H9 (cell line): ENCODE data around the gene KCNQ2. TPM values are rescaled to one million over a fixed set of nuclear protein-coding genes. Genes with fewer than 3 reads are reported as not detected.
A peak's percentile ranks its signal among the peaks of the same experiment; 100 is the strongest.

Experiments used
- DNase-seq: peaks from one replicate; pipeline ENCODE4 v3.0.0-alpha.2; 2017
- H2AFZ ChIP-seq: one replicate; pipeline ENCODE4 v1.6.1; 2013; ENCODE audit warnings: mild to moderate bottlenecking, low read length, control low read depth, moderate library complexity
- H2AK5ac ChIP-seq: 2 replicates; pipeline ENCODE4 v1.6.1; 2013; ENCODE audit warnings: low read length, control low read depth, mixed read lengths; ENCODE audit not compliant: insufficient read length
- H2BK120ac ChIP-seq: one replicate; pipeline ENCODE4 v1.6.1; 2013; ENCODE audit warnings: low read depth, mild to moderate bottlenecking, low read length, control low read depth, inconsistent platforms; ENCODE audit not compliant: poor library complexity, severe bottlenecking
- H2BK12ac ChIP-seq: 2 replicates; pipeline ENCODE4 v1.6.1; 2013; ENCODE audit warnings: low read length, control low read depth, mixed read lengths, low read depth; ENCODE audit not compliant: insufficient read length
- H2BK15ac ChIP-seq: 2 replicates; pipeline ENCODE4 v1.6.1; 2013; ENCODE audit warnings: low read depth, low read length, control low read depth
- H2BK20ac ChIP-seq: one replicate; pipeline ENCODE4 v1.6.1; 2013; ENCODE audit warnings: low read depth, mild to moderate bottlenecking, low read length, control low read depth, inconsistent platforms; ENCODE audit not compliant: poor library complexity, severe bottlenecking
- H2BK5ac ChIP-seq: 2 replicates; pipeline ENCODE4 v1.6.1; 2013; ENCODE audit warnings: low read length, control low read depth, mixed read lengths; ENCODE audit not compliant: insufficient read length
- H3K14ac ChIP-seq: 2 replicates; pipeline ENCODE4 v1.6.1; 2013; ENCODE audit warnings: low read length, control low read depth; ENCODE audit not compliant: insufficient read depth
- H3K18ac ChIP-seq: 2 replicates; pipeline ENCODE4 v1.6.1; 2013; ENCODE audit warnings: low read depth, mild to moderate bottlenecking, mixed read lengths, low read length, control low read depth; ENCODE audit not compliant: insufficient read length
- H3K23ac ChIP-seq: 2 replicates; pipeline ENCODE4 v1.6.1; 2013; ENCODE audit warnings: low read length, control low read depth, mixed read lengths, low read depth; ENCODE audit not compliant: insufficient read length
- H3K23me2 ChIP-seq: 2 replicates; pipeline ENCODE4 v1.6.1; 2013; ENCODE audit warnings: low read depth, mild to moderate bottlenecking, mixed read lengths, low read length, control low read depth; ENCODE audit not compliant: insufficient read length, poor library complexity, severe bottlenecking
- H3K27ac ChIP-seq: 2 replicates; pipeline ENCODE4 v1.5.1; 2013; ENCODE audit warnings: low read length, control low read depth, mixed read lengths, low read depth; ENCODE audit not compliant: insufficient read length
- H3K27me3 ChIP-seq: 2 replicates; pipeline ENCODE4 v1.6.1; 2013; ENCODE audit warnings: low read length, control low read depth, inconsistent platforms; ENCODE audit not compliant: insufficient read depth
- H3K4ac ChIP-seq: 2 replicates; pipeline ENCODE4 v1.6.1; 2013; ENCODE audit warnings: low read depth, mild to moderate bottlenecking, control low read depth, inconsistent platforms, low read length, moderate library complexity
- H3K4me1 ChIP-seq: 2 replicates; pipeline ENCODE4 v1.6.1; 2013; ENCODE audit warnings: low read length, control low read depth, inconsistent platforms; ENCODE audit not compliant: insufficient read depth
- H3K4me2 ChIP-seq: 2 replicates; pipeline ENCODE4 v1.6.1; 2013; ENCODE audit warnings: low read length, control low read depth, mixed read lengths; ENCODE audit not compliant: insufficient read length, insufficient read depth
- H3K56ac ChIP-seq: 2 replicates; pipeline ENCODE4 v1.6.1; 2013; ENCODE audit warnings: low read depth, mild to moderate bottlenecking, mixed read lengths, low read length, control low read depth; ENCODE audit not compliant: insufficient read length
- H3K79me1 ChIP-seq: 2 replicates; pipeline ENCODE4 v1.6.1; 2013; ENCODE audit warnings: low read depth, mild to moderate bottlenecking, moderate library complexity, low read length, control low read depth, inconsistent platforms; ENCODE audit not compliant: insufficient read depth, poor library complexity, severe bottlenecking
- H3K79me2 ChIP-seq: 2 replicates; pipeline ENCODE4 v1.6.1; 2013; ENCODE audit warnings: low read length, control low read depth, inconsistent platforms; ENCODE audit not compliant: insufficient read depth
- H3K9ac ChIP-seq: 2 replicates; pipeline ENCODE4 v1.6.1; 2013; ENCODE audit warnings: low read length, control low read depth, mixed read lengths; ENCODE audit not compliant: insufficient read length; ENCODE audit errors: extremely low read depth
- H3K9me3 ChIP-seq: one replicate; pipeline ENCODE4 v1.6.1; 2013; ENCODE audit warnings: low read depth, low read length, inconsistent platforms; ENCODE audit not compliant: control insufficient read depth
- H3T11ph ChIP-seq: one replicate; pipeline ENCODE4 v1.6.1; 2013; ENCODE audit warnings: mild to moderate bottlenecking, low read length, control low read depth, inconsistent platforms
- H4K20me1 ChIP-seq: one replicate; pipeline ENCODE4 v1.6.1; 2013; ENCODE audit not compliant: control insufficient read depth, insufficient read length, insufficient read depth
- H4K5ac ChIP-seq: 2 replicates; pipeline ENCODE4 v1.6.1; 2013; ENCODE audit warnings: low read depth, mild to moderate bottlenecking, mixed read lengths, low read length, control low read depth; ENCODE audit not compliant: insufficient read length
- H4K8ac ChIP-seq: replicated peaks from 2 replicates; pipeline ENCODE4 v1.6.1; 2013; ENCODE audit warnings: low read length, control low read depth, mixed read lengths, low read depth; ENCODE audit not compliant: insufficient read length
- H4K91ac ChIP-seq: 2 replicates; pipeline ENCODE4 v1.6.1; 2013; ENCODE audit warnings: low read depth, mild to moderate bottlenecking, moderate library complexity, mixed read lengths, low read length, control low read depth; ENCODE audit not compliant: insufficient read length
- H3K27ac Mint-ChIP-seq, 3 experiments: 2 replicates in 2 of 3; 3 replicates in 1 of 3; pipeline ENCODE4 v1.8.0; 2020 to 2021; ENCODE audit warnings: mixed read lengths in 3 of 3, mild to moderate bottlenecking in 1 of 3, moderate library complexity in 1 of 3
- H3K27me3 Mint-ChIP-seq: 2 replicates; pipeline ENCODE4 v1.8.0; 2021; ENCODE audit warnings: low read depth, mild to moderate bottlenecking, moderate library complexity, mixed read lengths
- H3K36me3 Mint-ChIP-seq, 3 experiments: 2 replicates in 2 of 3; 3 replicates in 1 of 3; pipeline ENCODE4 v1.8.0; 2020 to 2021; ENCODE audit warnings: low read depth in 3 of 3, mixed read lengths in 3 of 3; ENCODE audit not compliant: insufficient read depth in 1 of 3
- H3K4me1 Mint-ChIP-seq, 2 experiments: 2 replicates each; pipeline ENCODE4 v1.8.0; 2020; ENCODE audit warnings: mixed read lengths in 2 of 2
- H3K4me3 Mint-ChIP-seq, 2 experiments: 2 replicates in 1 of 2; 3 replicates in 1 of 2; pipeline ENCODE4 v1.8.0; 2020 to 2021; ENCODE audit warnings: mild to moderate bottlenecking in 2 of 2, mixed read lengths in 2 of 2, moderate library complexity in 1 of 2
- H3K9me3 Mint-ChIP-seq, 2 experiments: 2 replicates in 1 of 2; 3 replicates in 1 of 2; pipeline ENCODE4 v1.8.0; 2020; ENCODE audit warnings: mild to moderate bottlenecking in 2 of 2, mixed read lengths in 2 of 2, moderate library complexity in 1 of 2
- CTCF ChIP-seq: fragments of 200-600 bp; sonication (generic); conservative IDR thresholded peaks from 3 replicates; pipeline ENCODE4 v1.8.0; 2021; ENCODE audit warnings: antibody characterized with exemption, mild to moderate bottlenecking
- WGBS: extraction: QIAGEN DNeasy Blood & Tissue Kit; methylation state at CpG from one replicate; pipeline ENCODE4 v1.1.7; 2013; ENCODE audit warnings: missing lambda C conversion rate, low lambda C conversion rate, mixed read lengths; ENCODE audit not compliant: insufficient read length; ENCODE audit errors: extremely low coverage; 5-methylcytosine and 5-hydroxymethylcytosine counted together
- total RNA-seq: library from RNA; stranded (reverse); gene quantifications from 2 replicates; pipeline ENCODE4 v1.2.1, GENCODE V29; 2021

The KCNQ2 gene
- total RNA-seq, 1 experiment from 2014 or later = 69.2 TPM

DNA sequence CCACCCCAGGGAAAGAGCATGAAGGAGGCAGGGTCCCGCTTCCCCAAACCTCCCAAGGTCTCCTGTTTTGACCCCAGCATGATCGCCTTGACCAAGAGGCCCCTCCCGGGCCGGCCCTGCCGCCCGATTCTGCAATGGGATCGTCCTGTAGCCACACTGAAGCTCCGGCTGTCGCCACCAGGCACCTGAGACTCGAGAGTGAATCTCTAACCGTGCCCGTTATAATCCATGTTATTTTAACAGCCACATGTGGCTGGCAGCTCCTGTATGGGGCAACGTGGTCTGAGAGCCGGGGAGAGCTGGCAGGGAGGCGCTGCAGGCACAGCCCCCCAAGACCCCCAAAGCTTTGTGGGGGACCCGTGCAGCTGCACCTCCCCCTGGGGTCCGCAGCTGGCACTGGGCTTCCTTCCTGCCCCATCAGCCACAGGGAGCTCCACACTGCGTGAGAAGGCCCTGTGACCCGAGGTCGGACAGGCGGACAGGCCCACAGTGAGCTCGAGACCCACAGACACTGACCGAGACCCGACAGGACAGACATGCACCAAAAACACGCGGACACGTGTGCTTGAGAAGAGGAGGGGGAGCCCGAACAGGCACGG, 51.3 kb downstream of the KCNQ2 start:
- H2BK20ac ChIP-seq = no peak overlapping the region
- Mint-ChIP-seq H3K27me3 (no peaks in the 10 kb centered on the region), H3K4me1 (peaks cover 7 to 9% of the 10 kb centered on the region in 2 experiments), H3K4me3 (no peak overlapping the region), H3K9me3 (peaks cover 0 to 3% of the 10 kb centered on the region in 2 experiments; a peak in 1 of 5 replicates), H3K36me3 (peaks cover 8 to 16% (median 8%) of the 10 kb centered on the region in 3 experiments; a peak in 6 of 7 replicates), H3K27ac (peak overlapping the region in 2 of 3 experiments; percentile 53 to 96; a peak in 3 of 7 replicates)
- no peak overlapping the region for H2BK5ac ChIP-seq
- no peak overlapping the region for H3K4me2 ChIP-seq
- H3K14ac ChIP-seq = peak overlapping the region; percentile 30; the same call in 1 of the 2 replicates
- no peak overlapping the region for H2AK5ac ChIP-seq
- no peak overlapping the region for H3K27ac ChIP-seq
- H4K20me1 ChIP-seq = no peaks in the 10 kb centered on the region
- no peak overlapping the region for H2BK15ac ChIP-seq
- H3K9ac ChIP-seq = no peak overlapping the region
- WGBS = no CpG with 5 or more reads among the region's 29 CpGs
- H3K79me2 ChIP-seq = no peaks in the 10 kb centered on the region
- no peak overlapping the region for H3K18ac ChIP-seq
- H3K23me2 ChIP-seq = no peaks in the 10 kb centered on the region
- no peak for TF ChIP-seq CTCF
- H2BK120ac ChIP-seq = no peak overlapping the region
- no peak overlapping the region for H3K56ac ChIP-seq
- H3T11ph ChIP-seq = no peak overlapping the region
- no peak for DNase-seq
- no peak overlapping the region for H3K4ac ChIP-seq
- H4K91ac ChIP-seq = no peak overlapping the region
- no peaks in the 10 kb centered on the region for H3K9me3 ChIP-seq
- no peaks in the 10 kb centered on the region for H3K79me1 ChIP-seq
- H3K27me3 ChIP-seq = no peaks in the 10 kb centered on the region
- H4K5ac ChIP-seq = no peak overlapping the region
- no peak overlapping the region for H3K23ac ChIP-seq
- no peak overlapping the region for H2AFZ ChIP-seq
- H4K8ac ChIP-seq = no peak overlapping the region
- no peaks in the 10 kb centered on the region for H3K4me1 ChIP-seq
- no peak overlapping the region for H2BK12ac ChIP-seq
